GM23338 (cell line): ENCODE results near the gene HDAC11. TPM values are rescaled to one million over a fixed set of nuclear protein-coding genes. Genes with fewer than 3 reads are reported as not detected.

Source experiments
- ATAC-seq: fragments of 200-7000 bp; cut with Tn5 transposase; 3 replicates; pipeline ENCODE4 v1.9.1; 2020
- DNase-seq: peaks from one replicate; pipeline ENCODE4 v3.0.0-alpha.2; 2015; ENCODE audit warnings: low spot score
- H2AFZ ChIP-seq: fragments of 200-600 bp; sonication (generic); 2 replicates; pipeline ENCODE4 v1.8.0; 2016; ENCODE audit warnings: antibody characterized with exemption, mild to moderate bottlenecking, moderate library complexity
- H3F3A ChIP-seq: fragments of 200-600 bp; sonication (generic); replicated peaks from 2 replicates; pipeline ENCODE4 v1.8.0; 2017; ENCODE audit warnings: antibody characterized with exemption, mixed run types, low read depth
- H3K27ac ChIP-seq: fragments of 200-600 bp; sonication (generic); 2 replicates; pipeline ENCODE4 v1.6.1; 2016; ENCODE audit warnings: low read depth
- H3K27me3 ChIP-seq: fragments of 200-600 bp; sonication (generic); 2 replicates; pipeline ENCODE4 v1.8.0; 2016; ENCODE audit warnings: mild to moderate bottlenecking, mixed run types, moderate library complexity; ENCODE audit not compliant: insufficient read depth
- H3K36me3 ChIP-seq: fragments of 200-600 bp; sonication (generic); 2 replicates; pipeline ENCODE4 v1.8.0; 2016; ENCODE audit warnings: mild to moderate bottlenecking; ENCODE audit not compliant: insufficient read depth
- H3K4me1 ChIP-seq: fragments of 200-600 bp; sonication (generic); 2 replicates; pipeline ENCODE4 v1.8.0; 2016; ENCODE audit warnings: mild to moderate bottlenecking, moderate library complexity; ENCODE audit not compliant: insufficient read depth
- H3K4me2 ChIP-seq: fragments of 200-600 bp; sonication (generic); 2 replicates; pipeline ENCODE4 v1.7.1; 2017; ENCODE audit warnings: mixed run types
- H3K4me3 ChIP-seq: fragments of 200-600 bp; sonication (generic); 2 replicates; pipeline ENCODE4 v1.6.1; 2016; ENCODE audit warnings: mixed run types
- H3K79me2 ChIP-seq: fragments of 200-600 bp; sonication (generic); replicated peaks from 2 replicates; pipeline ENCODE4 v1.8.0; 2017; ENCODE audit warnings: mild to moderate bottlenecking; ENCODE audit not compliant: insufficient read depth
- H3K9me2 ChIP-seq: fragments of 200-600 bp; sonication (generic); 2 replicates; pipeline ENCODE4 v1.8.0; 2017; ENCODE audit not compliant: insufficient read depth
- H4K20me1 ChIP-seq: fragments of 200-600 bp; sonication (generic); replicated peaks from 2 replicates; pipeline ENCODE4 v1.8.0; 2017; ENCODE audit warnings: mild to moderate bottlenecking; ENCODE audit not compliant: insufficient read depth
- H3K27ac Mint-ChIP-seq: 2 replicates; pipeline ENCODE4 v1.8.0; 2020; ENCODE audit warnings: inconsistent platforms, mild to moderate bottlenecking, moderate library complexity, mixed read lengths
- H3K27me3 Mint-ChIP-seq: 3 replicates; pipeline ENCODE4 v1.8.0; 2022; ENCODE audit warnings: low read depth, mild to moderate bottlenecking, moderate library complexity, mixed read lengths, inconsistent platforms; ENCODE audit not compliant: insufficient read depth, poor library complexity
- H3K36me3 Mint-ChIP-seq: 3 replicates; pipeline ENCODE4 v1.8.0; 2021; ENCODE audit warnings: low read depth, mild to moderate bottlenecking, inconsistent platforms, moderate library complexity, mixed read lengths
- H3K4me1 Mint-ChIP-seq: 3 replicates; pipeline ENCODE4 v1.8.0; 2020; ENCODE audit warnings: mild to moderate bottlenecking, inconsistent platforms, mixed read lengths
- H3K4me3 Mint-ChIP-seq: 3 replicates; pipeline ENCODE4 v1.8.0; 2021; ENCODE audit warnings: moderate library complexity, mild to moderate bottlenecking, inconsistent platforms, mixed read lengths
- H3K9me3 Mint-ChIP-seq: 3 replicates; pipeline ENCODE4 v1.8.0; 2020; ENCODE audit warnings: moderate library complexity, mild to moderate bottlenecking, inconsistent platforms, mixed read lengths
- ETS1 ChIP-seq: IDR thresholded peaks from 2 replicates; pipeline ENCODE4 v1.6.1; 2016; ENCODE audit warnings: antibody characterized with exemption
- EZH2phosphoT487 ChIP-seq: fragments of 200-600 bp; sonication (generic); IDR thresholded peaks from one replicate; pipeline ENCODE4 v1.8.1; 2018; ENCODE audit warnings: antibody characterized with exemption; ENCODE audit not compliant: unreplicated experiment
- NANOG ChIP-seq: IDR thresholded peaks from 2 replicates; pipeline ENCODE4 v1.6.1; 2016; ENCODE audit warnings: antibody characterized with exemption, borderline replicate concordance
- POLR2AphosphoS5 ChIP-seq: IDR thresholded peaks from 2 replicates; pipeline ENCODE4 v1.6.1; 2016; ENCODE audit warnings: antibody characterized with exemption, low read depth
- ZNF331 ChIP-seq: fragments of 250-450 bp; sonication (Bioruptor Pico); IDR thresholded peaks from 2 replicates; pipeline ENCODE4 v1.5.0; 2020; ENCODE audit warnings: low read depth, mild to moderate bottlenecking, moderate library complexity
- ZNF462 ChIP-seq: fragments of 250-450 bp; sonication (Bioruptor Pico); IDR thresholded peaks from 2 replicates; pipeline ENCODE4 v1.5.0; 2020; ENCODE audit warnings: mild to moderate bottlenecking, moderate library complexity
- polyA plus RNA-seq: library from polyadenylated mRNA; unstranded; fragments of >200 nt; fragmentation: Nextera tagmentation; extraction: Ambion mirVana; gene quantifications from 2 replicates; pipeline ENCODE4 v1.2.1, GENCODE V29; 2016
- total RNA-seq: library from RNA; depleted of rRNA; stranded (reverse); fragments of >200 nt; shearing (Covaris generic); gene quantifications from 2 replicates; pipeline ENCODE4 v1.2.3, GENCODE V29; 2014

HDAC11 gene
- total and polyA plus RNA-seq, 2 experiments from 2014 or later, result 5.4 to 15.8 TPM

- H3K36me3 ChIP-seq, result no peaks in the 10 kb centered on the region
- H2AFZ ChIP-seq, result peak overlapping the region; percentile 69; the same call in 1 of the 2 replicates
- ATAC-seq (no peak), DNase-seq (no peak)
- peaks cover 29% of the 10 kb centered on the region for H3K4me1 ChIP-seq
- no peaks in the 10 kb centered on the region for H3K27me3 ChIP-seq
- no peak overlapping the region for H3K27ac ChIP-seq
- Mint-ChIP-seq H3K27me3 (peaks cover 21% of the 10 kb centered on the region), H3K9me3 (no peaks in the 10 kb centered on the region), H3K27ac (no peak overlapping the region), H3K4me1 (peaks cover 61% of the 10 kb centered on the region), H3K4me3 (no peak overlapping the region), H3K36me3 (no peaks in the 10 kb centered on the region)
- peaks cover 21% of the 10 kb centered on the region for H3F3A ChIP-seq
- no peaks in the 10 kb centered on the region for H3K79me2 ChIP-seq
- no peak overlapping the region for H3K4me2 ChIP-seq
- no peaks in the 10 kb centered on the region for H4K20me1 ChIP-seq
- no peak overlapping the region for H3K4me3 ChIP-seq
- no peaks in the 10 kb centered on the region for H3K9me2 ChIP-seq
- TF ChIP-seq POLR2AphosphoS5, result no peak
- TF ChIP-seq ETS1, result no peak
- no peak for TF ChIP-seq EZH2phosphoT487
- TF ChIP-seq NANOG, result no peak
- no peak for TF ChIP-seq ZNF462 (CRISPR knock-in tag)
- no peak for TF ChIP-seq ZNF331 (CRISPR knock-in tag)
Measured at GRCh38 chr3:13474776-13475303, 5.3 kb upstream of the HDAC11 start.
